IMR-90 (cell line): ENCODE data around the gene KRTAP10-3. TPM values are rescaled to one million over a fixed set of nuclear protein-coding genes. Genes with fewer than 3 reads are reported as not detected.
"Not testable (repeated sequence)": the region's sequence is repeated elsewhere in the genome, so short reads cannot be mapped to it uniquely, and the experiment has no call there.

ENCODE experiments used
- ATAC-seq: fragments of 200-7000 bp; cut with Tn5 transposase; 2 replicates; pipeline ENCODE4 v1.9.1; 2020; ENCODE audit warnings: low read depth, mild to moderate bottlenecking, moderate library complexity
- BruUV-seq: library from RNA; stranded (reverse); fragments of 400-500 nt; replicated peaks from 2 replicates; lab custom pipeline; 2021; lab: Mats Ljungman, UMichigan
- CTCF ChIA-PET: fragments of 300-600 bp; formaldehyde crosslinking; extraction: SDS; loops from one replicate; lab custom pipeline; 2021; ENCODE audit warnings: antibody characterized with exemption; lab: Yijun Ruan, JAX
- POLR2A ChIA-PET: fragments of 300-600 bp; sonication (Branson Sonifier 250); formaldehyde crosslinking; loops from one replicate; lab custom pipeline; 2022; ENCODE audit warnings: antibody characterized with exemption; ENCODE audit not compliant: unreplicated experiment; lab: Charles Lee
- DNase-seq: peaks from one replicate; pipeline ENCODE4 v3.0.0; 2013
- H2AFZ ChIP-seq: replicated peaks from 2 replicates; pipeline ENCODE3; 2013; ENCODE audit warnings: low read length, mild to moderate bottlenecking; ENCODE audit not compliant: poor library complexity
- H2AK5ac ChIP-seq: 2 replicates; pipeline ENCODE4 v1.6.1; 2013; ENCODE audit warnings: low read depth, low read length, inconsistent platforms
- H2AK9ac ChIP-seq: replicated peaks from 2 replicates; pipeline ENCODE3; 2013; ENCODE audit warnings: mild to moderate bottlenecking, low read depth, low read length, moderate library complexity; ENCODE audit not compliant: poor library complexity
- H2BK120ac ChIP-seq: 2 replicates; pipeline ENCODE4 v1.6.1; 2013; ENCODE audit warnings: low read depth, low read length, inconsistent platforms
- H2BK15ac ChIP-seq: 3 replicates; pipeline ENCODE4 v1.6.1; 2013; ENCODE audit warnings: low read depth, low read length, inconsistent platforms
- H2BK20ac ChIP-seq: 2 replicates; pipeline ENCODE4 v1.6.1; 2013; ENCODE audit warnings: low read depth, mild to moderate bottlenecking, inconsistent platforms, low read length, moderate library complexity
- H2BK5ac ChIP-seq: 2 replicates; pipeline ENCODE4 v1.6.1; 2013; ENCODE audit warnings: mild to moderate bottlenecking, low read depth, low read length, inconsistent platforms; ENCODE audit not compliant: poor library complexity, severe bottlenecking
- H3K14ac ChIP-seq: replicated peaks from 2 replicates; pipeline ENCODE4 v1.6.1; 2013; ENCODE audit warnings: low read depth, low read length, inconsistent platforms
- H3K18ac ChIP-seq: 2 replicates; pipeline ENCODE4 v1.6.1; 2013; ENCODE audit warnings: low read depth, low read length, control low read depth
- H3K23ac ChIP-seq: 2 replicates; pipeline ENCODE4 v1.6.1; 2013; ENCODE audit warnings: low read depth, low read length, inconsistent platforms
- H3K27ac ChIP-seq: 2 replicates; pipeline ENCODE4 v1.5.1; 2013; ENCODE audit warnings: mild to moderate bottlenecking, control low read depth, low read length; ENCODE audit not compliant: insufficient read depth
- H3K27me3 ChIP-seq: 2 replicates; pipeline ENCODE4 v1.6.1; 2013; ENCODE audit warnings: low read length; ENCODE audit not compliant: control insufficient read depth, insufficient read depth
- H3K36me3 ChIP-seq: 2 replicates; pipeline ENCODE4 v1.6.1; 2013; ENCODE audit warnings: low read length, mixed read lengths; ENCODE audit not compliant: control insufficient read depth, insufficient read depth
- H3K4ac ChIP-seq: 2 replicates; pipeline ENCODE4 v1.6.1; 2013; ENCODE audit warnings: low read depth, low read length, inconsistent platforms
- H3K4me1 ChIP-seq: 2 replicates; pipeline ENCODE4 v1.6.1; 2013; ENCODE audit warnings: low read length, mixed read lengths; ENCODE audit not compliant: control insufficient read depth, insufficient read depth
- H3K4me2 ChIP-seq: 2 replicates; pipeline ENCODE4 v1.6.1; 2013; ENCODE audit warnings: low read depth, mild to moderate bottlenecking, control low read depth, low read length, moderate library complexity
- H3K4me3 ChIP-seq: 2 replicates; pipeline ENCODE4 v1.5.1; 2013; ENCODE audit warnings: low read depth, mild to moderate bottlenecking, control low read depth, low read length, moderate library complexity; ENCODE audit not compliant: insufficient read depth
- H3K56ac ChIP-seq: 2 replicates; pipeline ENCODE4 v1.6.1; 2013; ENCODE audit warnings: low read length, inconsistent platforms; ENCODE audit not compliant: insufficient read depth; ENCODE audit errors: extremely low read depth
- H3K79me1 ChIP-seq, 2 experiments: 2 replicates each; pipeline ENCODE4 v1.6.1; 2013; ENCODE audit warnings: low read length in 2 of 2, inconsistent platforms in 1 of 2, low read depth in 1 of 2
- H3K9ac ChIP-seq: 2 replicates; pipeline ENCODE4 v1.6.1; 2013; ENCODE audit warnings: low read depth, low read length, control low read depth
- H3K9me1 ChIP-seq: 2 replicates; pipeline ENCODE4 v1.6.1; 2013; ENCODE audit warnings: low read length, inconsistent platforms; ENCODE audit not compliant: insufficient read depth
- H3K9me3 ChIP-seq: 2 replicates; pipeline ENCODE4 v1.6.1; 2013; ENCODE audit warnings: low read length; ENCODE audit not compliant: control insufficient read depth, insufficient read depth
- H4K20me1 ChIP-seq: 2 replicates; pipeline ENCODE4 v1.6.1; 2013; ENCODE audit warnings: low read length, inconsistent platforms; ENCODE audit not compliant: insufficient read depth
- H4K5ac ChIP-seq: 2 replicates; pipeline ENCODE4 v1.6.1; 2013; ENCODE audit warnings: mild to moderate bottlenecking, low read depth, low read length, control low read depth
- H4K8ac ChIP-seq, 2 experiments: 2 replicates each; pipeline ENCODE4 v1.6.1; 2013; ENCODE audit warnings: low read depth in 2 of 2, low read length in 2 of 2, control low read depth in 1 of 2, inconsistent platforms in 1 of 2
- H4K91ac ChIP-seq: 2 replicates; pipeline ENCODE4 v1.6.1; 2013; ENCODE audit warnings: low read depth, low read length, inconsistent platforms; ENCODE audit not compliant: insufficient read depth
- WGBS, 2 experiments: methylation state at CpG; one replicate each; pipeline versions ENCODE4 v1.1.5 to v1.1.7; 2013; ENCODE audit warnings: missing lambda C conversion rate in 2 of 2; ENCODE audit not compliant: insufficient read length in 1 of 2; ENCODE audit errors: extremely low coverage in 2 of 2; 5-methylcytosine and 5-hydroxymethylcytosine counted together
- dilution Hi-C: fragments of 300-500 bp; cut with HindIII; formaldehyde crosslinking; loops from one replicate; pipeline ENCODE4 v1.14.3; 2018; ENCODE audit warnings: low sequenced_read_pairs; ENCODE audit not compliant: unreplicated experiment
- in situ Hi-C: fragments of 300-500 bp; cut with MboI; formaldehyde crosslinking; loops from 3 replicates; pipeline ENCODE4 v1.14.3; 2019; ENCODE audit warnings: low sequenced_read_pairs, inconsistent platforms, mixed read lengths
- intact Hi-C: fragments of 100-400 bp; cut with micrococcal nuclease; formaldehyde crosslinking; loops from 2 replicates; pipeline ENCODE4 v1.10.0; 2022
- polyA plus RNA-seq, 3 experiments: library from polyadenylated mRNA; depleted of rRNA; stranded (reverse); fragments of >200 nt; gene quantifications; 2 replicates each; pipeline ENCODE4 v1.2.3, GENCODE V29; 2012; ENCODE audit warnings: low replicate concordance in 1 of 3
- total RNA-seq: library from RNA; depleted of rRNA; stranded (reverse); fragments of >200 nt; gene quantifications from 2 replicates; pipeline ENCODE4 v1.2.3, GENCODE V29; 2012

Gene KRTAP10-3
- total and polyA plus RNA-seq, 2 of the 4 experiments (the other 2 are of a cell fraction), result not detected

DNA sequence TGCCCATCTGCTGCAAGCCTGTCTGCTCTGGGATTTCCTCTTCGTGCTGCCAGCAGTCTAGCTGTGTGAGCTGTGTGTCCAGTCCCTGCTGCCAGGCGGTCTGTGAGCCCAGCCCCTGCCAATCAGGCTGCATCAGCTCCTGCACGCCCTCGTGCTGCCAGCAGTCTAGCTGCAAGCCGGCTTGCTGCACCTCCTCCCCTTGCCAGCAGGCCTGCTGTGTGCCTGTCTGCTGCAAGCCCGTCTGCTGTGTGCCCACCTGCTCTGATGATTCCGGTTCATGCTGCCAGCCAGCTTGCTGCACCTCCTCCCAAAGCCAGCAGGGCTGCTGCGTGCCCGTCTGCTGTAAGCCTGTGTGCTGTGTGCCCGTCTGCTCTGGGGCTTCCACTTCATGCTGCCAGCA, 42.5 kb upstream of the KRTAP10-3 start:
- H4K5ac ChIP-seq, ATAC-seq, H4K20me1 ChIP-seq: not testable (repeated sequence)

DNA sequence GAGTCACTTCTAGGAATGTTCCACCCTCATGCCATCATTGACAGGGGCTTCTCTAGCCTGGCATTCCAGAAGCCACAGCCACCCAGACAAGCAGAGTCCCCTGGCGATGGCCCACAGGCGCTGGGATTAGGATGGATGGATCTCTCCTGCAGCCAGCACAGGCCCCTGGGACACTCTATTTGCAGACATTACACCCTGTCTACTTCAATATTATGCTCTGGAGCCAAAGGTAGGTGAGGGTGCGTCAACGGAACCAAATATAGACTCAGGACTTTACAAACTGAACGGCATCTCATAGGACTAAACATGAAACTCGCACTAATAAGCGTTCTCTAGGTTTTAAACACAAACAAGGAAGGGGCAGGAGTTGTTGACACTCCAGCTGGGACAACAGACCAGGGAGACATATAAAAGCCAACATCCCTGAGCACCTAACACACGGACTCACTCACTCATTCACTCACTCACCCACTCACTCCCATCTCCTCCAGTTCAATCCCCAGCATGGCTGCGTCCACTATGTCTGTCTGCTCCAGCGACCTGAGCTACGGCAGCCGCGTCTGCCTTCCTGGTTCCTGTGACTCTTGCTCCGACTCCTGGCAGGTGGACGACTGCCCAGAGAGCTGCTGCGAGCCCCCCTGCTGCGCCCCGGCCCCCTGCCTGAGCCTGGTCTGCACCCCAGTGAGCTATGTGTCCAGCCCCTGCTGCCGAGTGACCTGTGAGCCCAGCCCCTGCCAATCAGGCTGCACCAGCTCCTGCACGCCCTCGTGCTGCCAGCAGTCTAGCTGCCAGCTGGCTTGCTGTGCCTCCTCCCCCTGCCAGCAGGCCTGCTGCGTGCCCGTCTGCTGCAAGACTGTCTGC, 41.8 kb upstream of the KRTAP10-3 start, which contains the start of gene KRTAP10-7:
Gene KRTAP10-7 (plus strand): TSS at position 480 of the 861 bp plus-strand sequence. CDS start 25 bp downstream, at position 505.
- BruUV-seq, H3K9ac ChIP-seq, H3K27ac ChIP-seq, H3K14ac ChIP-seq, DNase-seq, H3K4me1 ChIP-seq, ATAC-seq, H3K4me2 ChIP-seq, H4K91ac ChIP-seq, H2BK5ac ChIP-seq, H3K4ac ChIP-seq, H3K23ac ChIP-seq, H3K9me1 ChIP-seq, H2BK15ac ChIP-seq, H3K18ac ChIP-seq, H4K5ac ChIP-seq, H4K8ac ChIP-seq, H3K27me3 ChIP-seq, intact Hi-C loops, H3K9me3 ChIP-seq, CTCF ChIA-PET, dilution Hi-C loops, H2BK120ac ChIP-seq, H2AK9ac ChIP-seq, H2AK5ac ChIP-seq, H3K36me3 ChIP-seq, H4K20me1 ChIP-seq, in situ Hi-C loops, H3K56ac ChIP-seq, POLR2A ChIA-PET, H3K4me3 ChIP-seq, H3K79me1 ChIP-seq, H2BK20ac ChIP-seq, H2AFZ ChIP-seq: not testable (repeated sequence)
- WGBS, 2 experiments, result 81% methylated on average over 3 of the region's 23 CpGs; no CpG with 5 or more reads in 1 of the 2 experiments

More for the DNA sequence above, 42.5 kb upstream of the KRTAP10-3 start:
- H3K14ac ChIP-seq, dilution Hi-C loops, H3K36me3 ChIP-seq, H3K23ac ChIP-seq, H4K8ac ChIP-seq, DNase-seq, H2BK120ac ChIP-seq, H3K18ac ChIP-seq, H3K9ac ChIP-seq, H3K4me2 ChIP-seq, H2BK15ac ChIP-seq, H2AK9ac ChIP-seq, H3K4ac ChIP-seq, H2AFZ ChIP-seq, POLR2A ChIA-PET, in situ Hi-C loops, BruUV-seq, H2BK5ac ChIP-seq, H4K91ac ChIP-seq, H3K56ac ChIP-seq, H3K9me1 ChIP-seq, H3K27me3 ChIP-seq, H3K9me3 ChIP-seq, H3K79me1 ChIP-seq, CTCF ChIA-PET, H3K27ac ChIP-seq, H2BK20ac ChIP-seq, H3K4me1 ChIP-seq, H2AK5ac ChIP-seq, H3K4me3 ChIP-seq, intact Hi-C loops: not testable (repeated sequence)
- no CpG with 5 or more reads among the region's 10 CpGs for WGBS, 2 experiments
